Measurements from ENCODE around the gene GATA5. TPM values are rescaled to one million over a fixed set of nuclear protein-coding genes. Genes with fewer than 3 reads are reported as not detected.

The GATA5 gene
- total RNA-seq, 1 donor from 2014 or later: not detected

GRCh38 chr20:62489186-62489931, 13.6 kb upstream of the GATA5 start:
- DNase-seq (ENCODE audit: extremely low spot score, unreplicated experiment): no peak
- H3K4me1 Mint-ChIP-seq (ENCODE audit: unreplicated experiment): no peaks in the 10 kb centered on the region
- no peak overlapping the region for H3K4me3 Mint-ChIP-seq (ENCODE audit: unreplicated experiment)
- peaks cover 31% of the 10 kb centered on the region for H3K27me3 Mint-ChIP-seq (ENCODE audit: unreplicated experiment)
- H3K27ac Mint-ChIP-seq (ENCODE audit: unreplicated experiment): no peak overlapping the region
- H3K36me3 Mint-ChIP-seq (ENCODE audit: unreplicated experiment): no peaks in the 10 kb centered on the region
- H3K9me3 Mint-ChIP-seq (ENCODE audit: unreplicated experiment): no peaks in the 10 kb centered on the region
- TF ChIP-seq CTCF (IDR thresholded peaks at IDR 0.05): no peak

DNA sequence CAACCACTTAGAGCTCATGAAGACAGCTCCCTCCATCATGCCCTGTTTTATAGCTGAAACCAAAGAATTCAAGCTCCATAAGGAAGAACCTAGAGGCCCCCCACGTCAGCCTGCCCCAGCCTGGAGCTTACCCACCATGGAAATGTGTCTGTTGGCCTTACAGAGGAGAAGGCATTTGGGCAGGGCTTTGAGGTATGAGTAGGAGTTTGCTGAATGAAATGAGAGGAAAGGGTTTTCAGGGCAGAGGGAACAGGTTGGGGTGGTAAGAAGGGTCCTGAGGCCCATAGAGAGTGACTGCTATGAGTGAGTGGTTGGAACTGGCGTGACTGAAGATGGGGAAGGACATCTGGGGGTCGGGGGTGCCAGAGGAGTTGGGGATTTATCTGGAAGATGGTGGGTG, 12.7 kb upstream of the GATA5 start:
- Mint-ChIP-seq H3K27me3 (ENCODE audit: unreplicated experiment) (peaks cover 35% of the 10 kb centered on the region), H3K27ac (ENCODE audit: unreplicated experiment) (no peak overlapping the region), H3K4me3 (ENCODE audit: unreplicated experiment) (no peak overlapping the region), H3K4me1 (ENCODE audit: unreplicated experiment) (no peaks in the 10 kb centered on the region), H3K36me3 (ENCODE audit: unreplicated experiment) (no peaks in the 10 kb centered on the region), H3K9me3 (ENCODE audit: unreplicated experiment) (no peaks in the 10 kb centered on the region)
- TF ChIP-seq CTCF (IDR thresholded peaks at IDR 0.05): no peak
- no peak for DNase-seq (ENCODE audit: extremely low spot score, unreplicated experiment)

- Mint-ChIP-seq H3K9me3 (ENCODE audit: unreplicated experiment) (no peaks in the 10 kb centered on the region), H3K27ac (ENCODE audit: unreplicated experiment) (no peak overlapping the region), H3K4me3 (ENCODE audit: unreplicated experiment) (no peak overlapping the region), H3K4me1 (ENCODE audit: unreplicated experiment) (no peaks in the 10 kb centered on the region), H3K27me3 (ENCODE audit: unreplicated experiment) (peaks cover 42% of the 10 kb centered on the region), H3K36me3 (ENCODE audit: unreplicated experiment) (no peaks in the 10 kb centered on the region)
- TF ChIP-seq CTCF (IDR thresholded peaks at IDR 0.05): no peak
- DNase-seq (ENCODE audit: extremely low spot score, unreplicated experiment): no peak
These were observed 12.0 kb upstream of the GATA5 start for GRCh38 chr20:62487561-62488354.

GRCh38 chr20:62487118-62487517, 11.3 kb upstream of the GATA5 start:
- DNase-seq (ENCODE audit: extremely low spot score, unreplicated experiment): no peak
- no peaks in the 10 kb centered on the region for H3K4me1 Mint-ChIP-seq (ENCODE audit: unreplicated experiment)
- TF ChIP-seq CTCF (IDR thresholded peaks at IDR 0.05): no peak
- peaks cover 40% of the 10 kb centered on the region for H3K27me3 Mint-ChIP-seq (ENCODE audit: unreplicated experiment)
- H3K9me3 Mint-ChIP-seq (ENCODE audit: unreplicated experiment): no peaks in the 10 kb centered on the region
- H3K36me3 Mint-ChIP-seq (ENCODE audit: unreplicated experiment): no peaks in the 10 kb centered on the region
- no peak overlapping the region for H3K4me3 Mint-ChIP-seq (ENCODE audit: unreplicated experiment)
- no peak overlapping the region for H3K27ac Mint-ChIP-seq (ENCODE audit: unreplicated experiment)

DNA sequence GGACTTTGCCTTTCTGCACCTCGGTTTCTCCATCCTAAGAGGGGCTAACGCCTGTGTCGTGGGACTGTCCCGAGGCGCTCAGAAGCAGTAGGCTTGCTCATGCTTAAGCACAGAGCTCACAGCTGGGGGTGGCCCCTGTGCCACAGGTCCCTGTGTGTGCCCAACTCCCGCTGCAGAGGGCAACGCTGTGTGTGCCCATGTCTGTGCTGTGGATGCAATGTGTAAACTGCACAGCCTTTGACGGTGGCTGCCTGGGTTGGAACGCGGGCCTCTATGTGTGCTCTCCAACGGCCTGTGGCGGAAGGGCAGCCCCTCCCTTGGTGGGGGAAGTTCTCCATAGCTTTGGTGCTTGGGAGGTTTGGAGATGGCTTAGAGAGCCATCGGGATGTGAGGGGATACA, 10.7 kb upstream of the GATA5 start:
- TF ChIP-seq CTCF (IDR thresholded peaks at IDR 0.05): no peak
- H3K4me1 Mint-ChIP-seq (ENCODE audit: unreplicated experiment): no peaks in the 10 kb centered on the region
- H3K27ac Mint-ChIP-seq (ENCODE audit: unreplicated experiment): no peak overlapping the region
- H3K9me3 Mint-ChIP-seq (ENCODE audit: unreplicated experiment): no peaks in the 10 kb centered on the region
- H3K27me3 Mint-ChIP-seq (ENCODE audit: unreplicated experiment): peaks cover 39% of the 10 kb centered on the region
- no peaks in the 10 kb centered on the region for H3K36me3 Mint-ChIP-seq (ENCODE audit: unreplicated experiment)
- DNase-seq (ENCODE audit: extremely low spot score, unreplicated experiment): no peak
- no peak overlapping the region for H3K4me3 Mint-ChIP-seq (ENCODE audit: unreplicated experiment)

Data from osteocyte (in vitro differentiated cells).